T-cell (primary cell): ENCODE data around the gene IGBP1. TPM values are rescaled to one million over a fixed set of nuclear protein-coding genes. Genes with fewer than 3 reads are reported as not detected.

Experiments
- ATAC-seq, 4 experiments: fragments of 200-7000 bp in 3 of 4; fragments of 150-1000 bp in 1 of 4; cut with Tn5 transposase; replicated peaks in 1 of 4; 1 replicate in 3 of 4; 2 replicates in 1 of 4; pipeline ENCODE4 v1.10.0; 2021; ENCODE audit warnings: moderate library complexity in 3 of 4, mild to moderate bottlenecking in 2 of 4, moderate number of reproducible peaks in 1 of 4
- CTCF ChIA-PET, 2 donors: fragments of 300-600 bp; sonication (Branson Sonifier 250); formaldehyde crosslinking; loops; one replicate each; lab custom pipeline; 2022; ENCODE audit warnings: antibody characterized with exemption in 2 of 2; lab: Charles Lee
- POLR2A ChIA-PET, 2 donors: fragments of 300-600 bp; sonication (Branson Sonifier 250); formaldehyde crosslinking; loops; one replicate each; lab custom pipeline; 2022; ENCODE audit warnings: antibody characterized with exemption in 2 of 2; lab: Charles Lee
- DNase-seq, 35 experiments: peaks; one replicate each; pipeline versions ENCODE4 v3.0.0 to v3.0.0-alpha.2; 2013 to 2023
- H3K27ac ChIP-seq: one replicate; pipeline ENCODE4 v1.5.1; 2013; ENCODE audit warnings: low read length
- H3K27me3 ChIP-seq, 2 experiments: replicated peaks in 1 of 2; 1 replicate in 1 of 2; 2 replicates in 1 of 2; pipeline versions ENCODE4 v1.6.1 to v1.7.0; 2013; ENCODE audit warnings: low read length in 1 of 2, mixed read lengths in 1 of 2; ENCODE audit not compliant: control insufficient read depth in 2 of 2, insufficient read depth in 2 of 2; ENCODE audit errors: extremely low read depth in 1 of 2
- H3K36me3 ChIP-seq, 2 donors: 1 replicate in 1 of 2; 2 replicates in 1 of 2; pipeline versions ENCODE4 v1.6.1 to v1.7.0; 2013; ENCODE audit warnings: low read length in 1 of 2; ENCODE audit not compliant: control insufficient read depth in 2 of 2, insufficient read depth in 1 of 2; ENCODE audit errors: extremely low read depth in 1 of 2
- H3K4me1 ChIP-seq, 2 experiments: 1 replicate in 1 of 2; 2 replicates in 1 of 2; pipeline versions ENCODE4 v1.6.1 to v1.7.0; 2013; ENCODE audit warnings: low read length in 2 of 2, mixed read lengths in 1 of 2; ENCODE audit not compliant: insufficient read depth in 2 of 2, control insufficient read depth in 1 of 2; ENCODE audit errors: extremely low read depth in 1 of 2
- H3K4me3 ChIP-seq, 2 donors: 1 replicate in 1 of 2; 2 replicates in 1 of 2; pipeline versions ENCODE4 v1.5.1 to v1.7.0; 2013; ENCODE audit warnings: mild to moderate bottlenecking in 2 of 2, low read length in 1 of 2, moderate library complexity in 1 of 2; ENCODE audit not compliant: control insufficient read depth in 1 of 2; ENCODE audit errors: extremely low read depth in 1 of 2
- H3K9me3 ChIP-seq: 2 replicates; pipeline ENCODE4 v1.7.0; 2013
- H3K27ac Mint-ChIP-seq, 2 donors: one replicate each; pipeline ENCODE4 v1.8.0; 2020 to 2021; ENCODE audit warnings: mild to moderate bottlenecking in 2 of 2, mixed read lengths in 2 of 2
- H3K27me3 Mint-ChIP-seq, 2 donors: one replicate each; pipeline ENCODE4 v1.8.0; 2021 to 2022; ENCODE audit warnings: mixed read lengths in 2 of 2
- H3K36me3 Mint-ChIP-seq: one replicate; pipeline ENCODE4 v1.8.0; 2021; ENCODE audit warnings: mixed read lengths
- H3K4me1 Mint-ChIP-seq, 3 donors: one replicate each; pipeline ENCODE4 v1.8.0; 2020 to 2022; ENCODE audit warnings: mixed read lengths in 3 of 3, mild to moderate bottlenecking in 1 of 3
- H3K4me3 Mint-ChIP-seq, 3 donors: one replicate each; pipeline ENCODE4 v1.8.0; 2020 to 2022; ENCODE audit warnings: mild to moderate bottlenecking in 3 of 3, mixed read lengths in 3 of 3, moderate library complexity in 3 of 3
- H3K9me3 Mint-ChIP-seq, 3 donors: one replicate each; pipeline ENCODE4 v1.8.0; 2020 to 2022; ENCODE audit warnings: mixed read lengths in 3 of 3
- WGBS: methylation state at CpG from one replicate; pipeline ENCODE4 v1.1.5; 2013; ENCODE audit warnings: missing lambda C conversion rate; ENCODE audit not compliant: insufficient coverage; 5-methylcytosine and 5-hydroxymethylcytosine counted together
- total RNA-seq, 35 experiments: library from RNA in 6 of 35; stranded (reverse) in 6 of 35; fragments of 120-200 nt in 1 of 35; gene quantifications; one replicate each; pipeline versions ENCODE4 v1.2.1 to v1.2.4 and lab custom pipeline; 2013 to 2026

The IGBP1 gene
- total RNA-seq (10 to 100 TPM; 50.8 to 61.2 (median 59.1) TPM), total RNA-seq (lab: John Stamatoyannopoulos, UW) (35.3 to 91.5 (median 73.9) reads per million in 29 experiments)
- total RNA-seq (2013), result 101 TPM

GRCh38 chrX:70133303-70134115 lies at the start of gene IGBP1:
Gene IGBP1 (plus strand): TSS chrX:70133447. CDS start chrX:70133948, 501 bp downstream.
- Mint-ChIP-seq H3K36me3 (peaks cover 13% of the 10 kb centered on the region), H3K4me1 (peaks cover 26 to 47% (median 28%) of the 10 kb centered on the region in 3 donors), H3K4me3 (peak within 1 kb of the TSS; percentile 86 to 98 (median 98)), H3K9me3 (no peaks in the 10 kb centered on the region), H3K27ac (peak within 1 kb of the TSS; percentile 97), H3K27me3 (peaks cover 0 to 11% of the 10 kb centered on the region in 2 donors)
- Histone ChIP-seq H3K27me3 (no peaks in the 10 kb centered on the region), H3K27ac (peak within 1 kb of the TSS; percentile 83), H3K4me1 (peaks cover 10 to 17% of the 10 kb centered on the region in 2 experiments), H3K9me3 (no peaks in the 10 kb centered on the region), H3K36me3 (peaks cover 0 to 10% of the 10 kb centered on the region in 2 donors), H3K4me3 (peak within 1 kb of the TSS; percentile 77 to 90)
- 0% methylated on average over 38 of the region's 59 CpGs for WGBS
- ChIA-PET CTCF (interaction anchor here (0.5 to 1.9 kb wide), 16 partner anchors 9 to 1305 kb away, joined by 3 to 15 read pairs (median 4); partner anchors contain the start of genes EFNB1 (in 1 of the 2), KIF4A (in 1 of the 2), PDZD11 (in 1 of the 2) and TAF1 (in 1 of the 2)), POLR2A (interaction anchor here (0.6 to 1.3 kb wide), 9 partner anchors 8 to 1625 kb away, joined by 3 to 8 read pairs (median 3); partner anchors contain the start of genes EFNB1 (in 1 of the 2), KIF4A (in 1 of the 2) and PDZD11 (in 1 of the 2))
- DNase-seq (peak; percentile 40 to 90 (median 79)), ATAC-seq (peak; percentile 86 to 89 (median 86))

- Mint-ChIP-seq H3K4me3 (no peak overlapping the region), H3K36me3 (no peaks in the 10 kb centered on the region)
- ATAC-seq, result no peak
These were observed 48.5 kb upstream of the IGBP1 start for GRCh38 chrX:70084592-70085240.

GRCh38 chrX:70087857-70088630 lies 45.2 kb upstream of the IGBP1 start:
- H3K36me3 Mint-ChIP-seq, result no peaks in the 10 kb centered on the region
- Histone ChIP-seq H3K9me3 (no peaks in the 10 kb centered on the region), H3K27ac (no peak overlapping the region), H3K4me1 (no peaks in the 10 kb centered on the region), H3K4me3 (no peak overlapping the region), H3K27me3 (no peaks in the 10 kb centered on the region), H3K36me3 (no peaks in the 10 kb centered on the region)
- ChIA-PET CTCF (interaction anchor here in 1 of 2 donors (0.8 to 1.0 kb wide), 2 partner anchors 9 to 10 kb away, joined by 3 to 6 read pairs; no protein-coding TSS in a partner anchor), POLR2A (interaction anchor here in 1 of 2 donors (0.6 kb wide), 1 partner anchor 771 kb away, joined by 3 read pairs; no protein-coding TSS in a partner anchor)
- H3K4me1 Mint-ChIP-seq, result peaks cover 0 to 2% (median 0%) of the 10 kb centered on the region in 3 donors
- WGBS, result 67% methylated on average over 3 of the region's 11 CpGs
- no peak overlapping the region for H3K4me3 Mint-ChIP-seq
- H3K27me3 Mint-ChIP-seq, result peaks cover 0 to 14% of the 10 kb centered on the region in 2 donors
- no peak for DNase-seq
- H3K9me3 Mint-ChIP-seq, result no peaks in the 10 kb centered on the region
- no peak for ATAC-seq
- no peak overlapping the region for H3K27ac Mint-ChIP-seq

More at GRCh38 chrX:70084592-70085240, 48.5 kb upstream of the IGBP1 start:
- peaks cover 2 to 20% of the 10 kb centered on the region in 2 donors for H3K27me3 Mint-ChIP-seq
- CTCF ChIA-PET, result no interaction called here
- H3K4me1 Mint-ChIP-seq, result peaks cover 0 to 2% (median 0%) of the 10 kb centered on the region in 3 donors
- Histone ChIP-seq H3K9me3 (no peaks in the 10 kb centered on the region), H3K4me3 (no peak overlapping the region), H3K36me3 (no peaks in the 10 kb centered on the region), H3K27ac (no peak overlapping the region), H3K4me1 (no peaks in the 10 kb centered on the region), H3K27me3 (no peaks in the 10 kb centered on the region)
- no peak overlapping the region for H3K27ac Mint-ChIP-seq
- POLR2A ChIA-PET, result no interaction called here
- 80% methylated on average over 1 of the region's 5 CpGs for WGBS
- H3K9me3 Mint-ChIP-seq, result no peaks in the 10 kb centered on the region
- DNase-seq, result no peak

- no peaks in the 10 kb centered on the region for H3K4me1 ChIP-seq
- no peak overlapping the region for H3K27ac Mint-ChIP-seq
- H3K36me3 Mint-ChIP-seq, result no peaks in the 10 kb centered on the region
- no peaks in the 10 kb centered on the region for H3K27me3 ChIP-seq
- H3K9me3 Mint-ChIP-seq, result no peaks in the 10 kb centered on the region
- H3K36me3 ChIP-seq, result no peaks in the 10 kb centered on the region
- no peaks in the 10 kb centered on the region for H3K9me3 ChIP-seq
- CTCF ChIA-PET, result no interaction called here
- H3K27me3 Mint-ChIP-seq, result peaks cover 0 to 18% of the 10 kb centered on the region in 2 donors
- no peak for DNase-seq
- H3K4me3 ChIP-seq, result no peak overlapping the region
- no peak overlapping the region for H3K4me3 Mint-ChIP-seq
- no peak for ATAC-seq
- H3K27ac ChIP-seq, result no peak overlapping the region
- H3K4me1 Mint-ChIP-seq, result peaks cover 0 to 2% (median 0%) of the 10 kb centered on the region in 3 donors
- POLR2A ChIA-PET, result no interaction called here
These were observed 44.5 kb upstream of the IGBP1 start for GRCh38 chrX:70088751-70089150.

GRCh38 chrX:70089604-70090297 lies 43.5 kb upstream of the IGBP1 start:
- Mint-ChIP-seq H3K27me3 (peaks cover 0 to 18% of the 10 kb centered on the region in 2 donors), H3K4me1 (peaks cover 0 to 2% (median 0%) of the 10 kb centered on the region in 3 donors), H3K36me3 (no peaks in the 10 kb centered on the region), H3K4me3 (no peak overlapping the region), H3K27ac (no peak overlapping the region), H3K9me3 (no peaks in the 10 kb centered on the region)
- ATAC-seq (no peak), DNase-seq (no peak)
- POLR2A ChIA-PET, result no interaction called here
- Histone ChIP-seq H3K9me3 (no peaks in the 10 kb centered on the region), H3K4me1 (no peaks in the 10 kb centered on the region), H3K36me3 (no peaks in the 10 kb centered on the region), H3K27me3 (no peaks in the 10 kb centered on the region), H3K27ac (no peak overlapping the region), H3K4me3 (no peak overlapping the region)
- CTCF ChIA-PET, result no interaction called here
- WGBS, result no CpG with 5 or more reads among the region's 1 CpG
